ENCODE measurements around the gene PYGO2.

DNA sequence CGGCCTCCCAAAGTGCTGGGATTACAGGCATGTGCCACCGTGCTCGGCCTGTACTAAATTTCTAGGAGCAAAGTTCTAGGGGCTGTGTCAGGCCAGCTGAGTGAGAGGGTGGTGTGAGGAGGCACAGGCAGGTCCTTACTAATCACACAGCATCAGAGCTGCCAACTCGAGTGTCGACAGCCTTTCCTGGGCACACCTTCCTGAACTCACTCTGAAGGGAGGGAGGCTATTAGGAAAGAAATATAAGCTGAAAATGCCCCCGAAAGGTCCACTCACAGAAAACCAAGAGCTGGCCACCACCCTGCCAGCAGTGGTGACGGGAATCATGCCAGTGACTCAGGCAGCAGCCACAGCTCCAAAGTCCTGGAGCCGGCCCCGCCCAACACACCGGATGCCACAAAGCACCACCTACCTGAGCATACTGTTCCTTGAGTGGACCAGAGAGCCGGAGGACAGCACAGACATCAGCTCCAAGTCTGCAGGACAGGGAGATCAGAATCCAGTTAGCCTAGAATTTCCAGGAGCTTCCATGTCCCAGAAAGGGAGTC, 29.6 kb downstream of the PYGO2 start:
- TF ChIP-seq CTCF (IDR thresholded peaks at IDR 0.05) (no peak), POLR2A (IDR thresholded peaks at IDR 0.05) (no peak)

Measured in testis (tissue), 2 donors.